ENCODE measurements around the gene TBC1D9. TPM values are rescaled to one million over a fixed set of nuclear protein-coding genes. Genes with fewer than 3 reads are reported as not detected.
A peak's percentile ranks its signal among the peaks of the same experiment; 100 is the strongest.

TBC1D9 gene
- polyA plus RNA-seq, 3 donors, result 13.6 to 33.5 (median 21.0) TPM

- TF ChIP-seq CTCF (IDR thresholded peaks at IDR 0.05), result no peak
- Histone ChIP-seq H3K27ac (ENCODE audit: low read depth in 1 of 2, low read length in 2 of 2) (peak overlapping the region in 1 of 2 donors; percentile 54), H4K20me1 (ENCODE audit: insufficient read depth, low read length) (peaks cover 98% of the 10 kb centered on the region), H3K79me2 (ENCODE audit: insufficient read depth, low read length) (peaks cover 11% of the 10 kb centered on the region), H3K9ac (ENCODE audit: insufficient read depth, low read length, poor library complexity, severe bottlenecking) (no peak overlapping the region), H2AFZ (ENCODE audit: insufficient read depth, low read depth, low read length, poor library complexity, severe bottlenecking) (no peak overlapping the region), H3K9me3 (replicated peaks in 1 of 2; ENCODE audit: control insufficient read depth in 1 of 2, insufficient read depth in 1 of 2, low read length in 2 of 2) (no peaks in the 10 kb centered on the region), H3K4me3 (replicated peaks in 1 of 3; ENCODE audit: low read depth in 2 of 3, low read length in 3 of 3) (peak overlapping the region in 1 of 3 experiments; percentile 29), H3K4me2 (replicated peaks; ENCODE audit: extremely low read depth, low read length, poor library complexity, severe bottlenecking) (peak overlapping the region; percentile 43), H3K27me3 (ENCODE audit: control insufficient read depth in 2 of 2, insufficient read depth in 2 of 2, low read length in 2 of 2) (no peaks in the 10 kb centered on the region), H3K36me3 (replicated peaks in 1 of 2; ENCODE audit: control insufficient read depth in 1 of 2, insufficient read depth in 2 of 2, low read length in 2 of 2) (peaks cover 0 to 2% of the 10 kb centered on the region in 2 donors), H3K4me1 (ENCODE audit: control insufficient read depth in 1 of 2, insufficient read depth in 2 of 2, low read length in 2 of 2) (peaks cover 22 to 37% of the 10 kb centered on the region in 2 donors)
- intact Hi-C loops (cut with micrococcal nuclease), result loop anchor here in 1 of 2 donors (5.0 kb wide), 1 partner anchor 36 kb away; no protein-coding TSS in a partner anchor
- H3K36me3 Mint-ChIP-seq, result peaks cover 4 to 9% of the 10 kb centered on the region in 2 donors
- H3K9me3 Mint-ChIP-seq, result no peaks in the 10 kb centered on the region
- peaks cover 43% of the 10 kb centered on the region for H3K4me1 Mint-ChIP-seq
- peak overlapping the region in 1 of 2 donors; percentile 77 for H3K4me3 Mint-ChIP-seq
- H3K27me3 Mint-ChIP-seq (ENCODE audit: low read depth in 3 of 3), result no peaks in the 10 kb centered on the region
- no peak for DNase-seq
- H3K27ac Mint-ChIP-seq, result peak overlapping the region in 2 of 7 donors; percentile 15 to 60
- WGBS (ENCODE audit: insufficient coverage), result no CpG with 5 or more reads among the region's 1 CpG
Measured at GRCh38 chr4:140706665-140707064, 49.5 kb downstream of the TBC1D9 start.

GRCh38 chr4:140706276-140706625 is 49.9 kb downstream of the TBC1D9 start:
- DNase-seq, result peak in 1 of 3 donors; percentile 39
- H3K4me3 Mint-ChIP-seq, result peak overlapping the region; percentile 27 to 77
- TF ChIP-seq CTCF (IDR thresholded peaks at IDR 0.05), result no peak
- H3K27me3 Mint-ChIP-seq (ENCODE audit: low read depth in 3 of 3), result no peaks in the 10 kb centered on the region
- H3K4me1 Mint-ChIP-seq, result peaks cover 42% of the 10 kb centered on the region
- no peak overlapping the region for H3K9ac ChIP-seq (ENCODE audit: insufficient read depth, low read length, poor library complexity, severe bottlenecking)
- peaks cover 2 to 7% of the 10 kb centered on the region in 2 donors for H3K36me3 ChIP-seq (replicated peaks in 1 of 2; ENCODE audit: control insufficient read depth in 1 of 2, insufficient read depth in 2 of 2, low read length in 2 of 2)
- intact Hi-C loops (cut with micrococcal nuclease), result loop anchor here in 1 of 2 donors (5.0 kb wide), 1 partner anchor 36 kb away; no protein-coding TSS in a partner anchor
- H3K4me3 ChIP-seq (replicated peaks in 1 of 3; ENCODE audit: low read depth in 2 of 3, low read length in 3 of 3), result peak overlapping the region in 1 of 3 experiments; percentile 29
- no peaks in the 10 kb centered on the region for H3K27me3 ChIP-seq (ENCODE audit: control insufficient read depth in 2 of 2, insufficient read depth in 2 of 2, low read length in 2 of 2)
- peaks cover 9 to 13% of the 10 kb centered on the region in 2 donors for H3K36me3 Mint-ChIP-seq
- peaks cover 11% of the 10 kb centered on the region for H3K79me2 ChIP-seq (ENCODE audit: insufficient read depth, low read length)
- no peaks in the 10 kb centered on the region for H3K9me3 ChIP-seq (replicated peaks in 1 of 2; ENCODE audit: control insufficient read depth in 1 of 2, insufficient read depth in 1 of 2, low read length in 2 of 2)
- peaks cover 20 to 35% of the 10 kb centered on the region in 2 donors for H3K4me1 ChIP-seq (ENCODE audit: control insufficient read depth in 1 of 2, insufficient read depth in 2 of 2, low read length in 2 of 2)
- WGBS (ENCODE audit: insufficient coverage), result 18% methylated on average over 1 of the region's 2 CpGs
- no peak overlapping the region for H2AFZ ChIP-seq (ENCODE audit: insufficient read depth, low read depth, low read length, poor library complexity, severe bottlenecking)
- peaks cover 98% of the 10 kb centered on the region for H4K20me1 ChIP-seq (ENCODE audit: insufficient read depth, low read length)
- H3K27ac ChIP-seq (ENCODE audit: low read depth in 1 of 2, low read length in 2 of 2), result peak overlapping the region; percentile 13 to 54
- H3K27ac Mint-ChIP-seq, result peak overlapping the region in 5 of 7 donors; percentile 15 to 69 (median 37)
- H3K4me2 ChIP-seq (replicated peaks; ENCODE audit: extremely low read depth, low read length, poor library complexity, severe bottlenecking), result peak overlapping the region; percentile 43
- no peaks in the 10 kb centered on the region for H3K9me3 Mint-ChIP-seq

Data from CD14-positive monocyte (primary cell).